HG02840 (cell line): Measurements from ENCODE around the gene CAGE1.
A peak's percentile ranks its signal among the peaks of the same experiment; 100 is the strongest.
"Not testable (repeated sequence)": the region's sequence is repeated elsewhere in the genome, so short reads cannot be mapped to it uniquely, and the experiment has no call there.

Source experiments
- ATAC-seq: cut with Tn5 transposase; IDR thresholded peaks from one replicate; pipeline ENCODE4 v1.9.1; 2021; ENCODE audit warnings: mild to moderate bottlenecking, moderate library complexity, moderate number of reproducible peaks; ENCODE audit not compliant: unreplicated experiment, low FRiP score

CAGE1 gene

DNA sequence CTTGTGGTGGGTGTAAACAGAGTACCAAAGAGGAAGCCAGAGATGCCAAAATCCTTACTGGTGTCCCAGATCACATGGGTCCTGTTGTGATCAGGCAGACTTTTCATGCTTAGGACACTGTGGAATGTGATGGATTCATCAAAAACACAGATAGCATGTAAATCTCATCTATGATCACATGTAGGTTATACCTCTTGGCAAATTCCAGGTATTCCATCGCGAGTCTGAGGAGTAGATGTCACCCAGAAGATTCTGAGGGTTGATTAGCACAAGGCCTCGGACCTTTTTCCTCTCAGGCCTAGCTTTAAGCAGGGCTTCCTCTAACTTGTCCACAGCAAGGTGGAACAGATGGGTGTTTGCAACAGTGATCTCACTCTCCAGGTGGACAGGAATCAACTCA, 48.3 kb downstream of the CAGE1 start:
- no peak for ATAC-seq

DNA sequence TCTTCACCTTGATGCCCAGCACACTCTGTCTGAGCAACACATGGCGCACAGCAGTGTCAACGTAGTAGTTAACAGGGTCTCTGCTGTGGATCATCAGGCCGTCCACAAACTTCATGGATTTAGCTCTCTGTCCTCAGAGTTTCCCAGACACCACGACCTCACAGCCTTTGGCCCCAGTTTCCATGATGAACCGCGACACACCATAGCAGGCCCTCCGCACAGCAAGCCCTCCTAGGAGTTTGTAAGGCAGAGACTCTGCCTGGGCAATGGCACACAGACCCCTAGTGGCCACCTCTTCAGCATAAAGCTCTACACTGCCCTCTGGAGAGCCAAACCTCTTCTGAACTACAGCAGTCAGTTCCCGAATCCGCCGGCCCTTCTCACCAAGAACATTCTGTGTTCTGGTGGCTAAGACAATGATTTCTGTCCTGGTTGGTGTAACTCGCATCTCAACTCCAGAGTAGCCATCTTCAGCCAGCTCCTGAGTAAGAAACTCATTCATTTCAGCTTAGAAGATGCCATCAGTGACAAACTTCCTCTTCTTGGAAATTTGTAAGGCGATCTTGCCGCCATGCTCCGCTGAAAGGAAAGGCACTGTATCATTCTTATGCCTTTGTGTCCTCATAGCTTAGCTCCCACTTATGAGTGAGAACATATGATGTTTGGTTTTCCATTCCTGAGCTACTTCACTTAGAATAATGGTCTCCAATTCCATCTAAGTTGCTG, 50.4 kb downstream of the CAGE1 start:
- ATAC-seq: not testable (repeated sequence)

DNA sequence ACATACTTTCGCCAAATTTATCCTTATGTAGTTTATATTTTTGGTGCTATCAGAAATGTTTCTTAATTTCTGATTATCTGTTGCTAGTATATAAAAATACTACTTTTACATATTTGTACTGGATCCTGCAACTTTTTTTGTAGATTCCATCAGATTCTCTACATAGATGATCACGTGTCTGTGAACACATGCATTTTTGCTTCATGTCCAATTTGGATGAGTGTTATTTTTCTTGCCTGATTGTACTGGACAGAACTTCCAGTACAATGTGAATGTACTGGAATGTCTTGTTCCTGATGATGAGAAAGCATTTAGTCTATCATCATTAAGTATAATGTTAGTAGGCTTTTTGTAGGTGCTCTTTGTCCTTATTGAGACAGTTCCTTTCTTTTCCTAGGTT, 51.5 kb downstream of the CAGE1 start:
- no peak for ATAC-seq

DNA sequence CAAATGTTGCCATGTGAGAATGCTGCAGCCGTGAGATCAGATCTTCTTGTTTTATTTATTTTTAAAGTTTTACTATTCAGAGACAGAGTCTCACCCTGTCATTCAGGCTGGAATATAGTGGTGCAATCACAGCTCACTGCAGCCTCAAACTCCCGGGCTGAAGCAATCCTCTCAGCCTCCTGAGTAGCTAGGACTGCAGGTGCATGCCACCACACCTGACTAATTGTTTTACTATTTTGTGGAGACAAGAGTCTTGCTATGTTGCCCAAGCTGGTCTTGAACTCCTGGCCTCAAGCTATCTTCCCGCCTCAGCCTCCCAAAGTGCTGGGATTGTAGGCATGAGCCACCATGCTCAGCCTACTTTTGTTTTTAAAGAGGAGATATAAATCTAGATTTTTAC, 54.0 kb downstream of the CAGE1 start:
- ATAC-seq: no peak

DNA sequence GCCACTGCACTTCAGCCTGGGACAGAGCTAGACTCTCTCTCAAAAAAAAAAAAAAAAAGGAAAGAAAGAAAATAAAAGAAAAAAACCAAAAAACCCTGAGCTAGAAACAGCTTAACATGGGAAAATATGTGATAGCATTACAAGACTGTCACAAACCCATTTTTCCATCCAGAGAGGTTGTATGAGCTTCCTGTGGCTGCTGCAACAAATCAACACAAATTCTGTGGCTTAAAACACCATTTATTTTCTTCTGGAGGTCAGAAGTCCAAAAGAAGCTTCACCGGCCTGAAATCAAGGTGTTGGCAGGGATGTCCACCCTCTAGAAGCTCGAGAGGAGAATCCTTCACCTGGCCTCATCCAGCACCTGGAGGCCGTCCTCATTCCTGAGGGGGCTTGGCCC, 54.9 kb downstream of the CAGE1 start:
- no peak for ATAC-seq

DNA sequence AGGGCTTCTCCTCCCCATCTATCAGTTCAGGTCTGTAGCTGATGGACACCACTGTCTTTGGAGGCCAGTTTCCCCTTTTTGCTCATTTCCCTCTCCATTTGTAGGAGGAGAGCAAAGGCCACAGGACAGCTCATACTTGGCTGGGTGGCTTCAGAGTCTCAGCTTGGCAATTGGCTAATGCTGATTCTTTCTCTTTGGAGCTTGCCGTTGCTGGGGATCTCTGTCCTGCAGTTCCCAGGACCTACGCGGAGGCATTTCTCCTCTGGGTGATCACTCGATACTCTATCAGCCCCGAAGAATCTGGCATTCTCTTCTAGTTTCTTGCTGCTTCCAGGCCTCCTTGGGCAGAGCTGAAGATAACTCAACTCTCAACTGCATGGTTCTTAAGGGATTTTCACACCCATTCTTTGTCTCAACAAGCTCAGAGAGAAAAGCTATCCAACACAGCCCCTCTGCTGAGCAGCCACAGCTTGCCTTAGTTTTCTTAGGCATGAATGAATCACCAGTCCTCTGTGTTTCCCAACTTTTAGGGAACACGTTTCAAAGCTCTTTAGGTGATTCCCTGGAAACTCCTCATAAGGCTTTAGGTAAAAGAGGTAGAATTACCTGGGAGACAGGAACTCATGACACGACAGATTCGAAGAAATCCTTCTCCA, 57.3 kb downstream of the CAGE1 start:
- no peak for ATAC-seq

DNA sequence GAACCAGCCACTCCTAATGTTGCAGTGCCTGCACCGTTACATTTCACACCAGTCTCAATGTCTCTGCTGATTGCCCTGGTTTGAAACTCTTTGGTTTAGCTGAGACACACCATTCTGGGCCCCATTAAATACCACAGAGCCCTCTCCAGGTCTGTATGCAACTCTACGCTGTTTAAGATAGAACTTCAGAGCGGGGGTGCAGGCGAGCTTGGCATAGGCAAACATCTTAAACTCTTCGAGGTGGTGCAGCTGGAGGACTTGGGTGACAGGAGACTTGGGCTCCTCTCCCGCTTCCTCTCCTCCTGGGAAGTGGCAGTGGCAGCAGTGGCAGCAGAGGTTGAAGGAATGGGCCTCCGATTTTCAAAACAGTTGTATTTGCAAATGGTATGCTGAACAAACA, 58.1 kb downstream of the CAGE1 start:
- no peak for ATAC-seq

DNA sequence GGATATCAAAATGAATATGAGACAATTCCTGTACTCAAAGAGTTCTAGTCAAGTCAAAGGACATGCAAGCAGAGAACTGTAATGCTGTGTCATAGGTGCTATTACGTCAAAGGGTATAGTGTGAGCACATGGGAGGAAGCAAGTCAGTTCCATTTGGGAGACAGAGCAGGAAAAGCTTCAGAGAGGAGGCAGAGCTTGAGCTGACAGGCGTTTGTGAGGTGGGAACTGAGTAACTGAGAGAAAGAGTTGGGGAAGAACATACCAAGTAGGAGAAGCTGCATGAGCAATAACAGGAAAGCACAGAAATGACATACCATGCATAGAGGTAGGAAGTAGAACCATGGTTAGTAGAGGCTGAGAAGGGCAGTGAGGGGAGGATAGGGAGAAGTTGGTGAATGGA, 61.3 kb downstream of the CAGE1 start:
- no peak for ATAC-seq

DNA sequence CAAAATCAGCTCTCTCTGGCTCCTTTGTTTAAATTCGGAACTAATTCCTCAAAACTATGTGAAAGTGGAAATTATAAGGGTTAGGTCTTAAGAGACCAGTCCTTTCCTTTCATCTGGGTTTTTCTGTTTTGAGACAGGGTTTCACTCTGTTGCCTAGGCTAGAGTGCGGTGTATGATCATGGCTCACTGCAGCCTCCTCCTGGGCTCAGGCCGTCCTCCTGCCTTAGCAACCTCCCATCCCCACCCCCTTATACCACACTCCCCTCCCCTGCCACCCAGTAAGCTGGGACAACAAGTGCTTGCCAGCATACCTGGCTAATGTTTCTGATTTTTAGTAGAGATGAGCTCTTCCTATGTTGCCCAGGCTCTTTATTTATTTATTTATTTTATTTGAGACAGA, 63.8 kb downstream of the CAGE1 start:
- no peak for ATAC-seq

DNA sequence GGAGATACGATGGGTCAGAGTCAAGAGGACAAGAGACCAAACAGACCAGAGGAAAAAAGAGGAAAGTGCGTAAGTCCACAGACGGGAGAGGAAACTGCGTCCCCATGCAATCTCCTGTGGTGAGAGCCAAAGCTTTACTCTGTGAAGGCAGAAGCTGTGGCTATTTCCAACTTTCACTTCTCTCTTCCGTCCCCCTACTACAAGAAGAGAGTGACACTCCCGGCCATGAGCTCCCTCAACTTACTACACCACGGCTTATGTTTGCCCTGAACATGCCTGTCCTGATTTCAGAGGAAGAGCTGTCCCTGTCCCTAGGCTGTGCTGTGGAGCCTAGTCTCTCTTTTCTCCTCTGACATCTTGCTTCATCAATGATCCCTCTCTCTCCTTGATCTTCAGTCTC, 65.0 kb downstream of the CAGE1 start:
- peak; percentile 60 for ATAC-seq

DNA sequence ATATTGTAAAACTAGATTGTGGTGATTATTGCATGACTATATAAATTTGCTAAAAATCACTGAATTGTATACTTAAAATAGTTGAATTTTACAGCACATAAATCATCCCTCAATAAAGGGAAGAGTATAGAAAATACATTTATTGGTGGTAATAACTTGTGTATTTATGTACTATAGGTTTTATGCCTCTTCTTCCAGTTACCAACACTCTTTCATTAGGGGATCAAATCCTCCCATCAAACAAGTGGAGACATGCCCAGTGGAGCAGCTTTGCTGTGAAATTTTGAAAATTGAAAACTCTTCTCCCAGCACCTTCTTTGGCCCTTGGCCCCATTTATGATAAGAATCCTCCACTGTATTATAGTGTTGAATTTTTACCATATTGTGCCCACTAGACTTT, 66.5 kb downstream of the CAGE1 start:
- no peak for ATAC-seq

DNA sequence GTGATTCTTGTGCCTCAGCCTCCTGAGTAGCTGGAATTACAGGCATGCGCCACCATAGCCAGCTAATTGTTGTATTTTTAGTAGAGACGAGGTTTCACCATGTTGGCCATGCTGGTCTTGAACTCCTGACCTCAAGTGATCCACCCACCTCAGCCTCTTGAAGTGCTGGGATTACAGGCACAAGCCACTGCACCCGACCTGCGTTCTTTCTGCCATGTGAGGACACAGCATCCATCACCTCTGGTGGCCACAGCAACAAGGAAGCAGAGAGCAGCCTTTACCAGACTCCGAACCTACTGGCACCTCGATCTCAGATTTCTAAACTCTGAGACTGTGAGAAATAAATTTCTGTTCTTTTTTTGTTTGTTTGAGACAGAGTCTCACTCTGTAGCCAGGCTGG, 67.7 kb downstream of the CAGE1 start:
- ATAC-seq: not testable (repeated sequence)

DNA sequence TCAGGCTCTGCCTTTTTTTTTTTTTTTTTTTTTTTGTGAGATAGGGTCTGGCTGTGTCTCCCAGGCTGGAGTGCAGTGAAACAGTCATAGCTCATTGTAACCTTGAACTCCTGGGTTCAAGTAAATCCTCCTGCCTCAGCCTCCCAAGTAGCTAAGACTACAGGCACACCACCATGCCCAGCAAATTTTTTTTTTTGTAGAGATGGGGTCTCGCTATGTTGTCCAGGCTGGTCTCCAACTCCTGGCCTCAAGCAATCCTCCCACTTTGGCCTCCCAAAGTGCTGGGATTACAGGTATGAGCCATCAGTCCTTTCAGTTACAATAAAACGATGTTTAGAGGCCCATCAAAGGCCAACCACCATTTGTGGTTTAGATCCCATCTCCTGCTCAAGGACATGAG, 70.1 kb downstream of the CAGE1 start:
- not testable (repeated sequence) for ATAC-seq

DNA sequence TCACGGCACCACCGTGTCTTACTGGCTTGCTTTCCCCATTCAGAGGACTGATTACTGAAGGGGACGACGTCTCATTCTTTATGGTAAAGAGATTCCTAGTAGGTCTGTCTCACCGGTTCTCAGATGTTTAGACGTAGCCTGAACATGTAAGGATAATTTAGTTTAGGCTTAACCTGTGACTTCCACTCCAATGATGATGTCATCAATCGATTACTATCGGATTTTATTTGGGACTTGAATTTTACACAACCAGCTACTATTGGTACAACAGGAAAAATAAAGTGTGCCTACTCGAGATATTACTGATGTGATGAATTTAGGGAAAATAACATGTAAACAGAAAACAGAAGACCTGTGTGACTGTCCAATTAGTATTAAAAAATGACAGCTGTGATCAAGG, 72.0 kb downstream of the CAGE1 start:
- no peak for ATAC-seq

DNA sequence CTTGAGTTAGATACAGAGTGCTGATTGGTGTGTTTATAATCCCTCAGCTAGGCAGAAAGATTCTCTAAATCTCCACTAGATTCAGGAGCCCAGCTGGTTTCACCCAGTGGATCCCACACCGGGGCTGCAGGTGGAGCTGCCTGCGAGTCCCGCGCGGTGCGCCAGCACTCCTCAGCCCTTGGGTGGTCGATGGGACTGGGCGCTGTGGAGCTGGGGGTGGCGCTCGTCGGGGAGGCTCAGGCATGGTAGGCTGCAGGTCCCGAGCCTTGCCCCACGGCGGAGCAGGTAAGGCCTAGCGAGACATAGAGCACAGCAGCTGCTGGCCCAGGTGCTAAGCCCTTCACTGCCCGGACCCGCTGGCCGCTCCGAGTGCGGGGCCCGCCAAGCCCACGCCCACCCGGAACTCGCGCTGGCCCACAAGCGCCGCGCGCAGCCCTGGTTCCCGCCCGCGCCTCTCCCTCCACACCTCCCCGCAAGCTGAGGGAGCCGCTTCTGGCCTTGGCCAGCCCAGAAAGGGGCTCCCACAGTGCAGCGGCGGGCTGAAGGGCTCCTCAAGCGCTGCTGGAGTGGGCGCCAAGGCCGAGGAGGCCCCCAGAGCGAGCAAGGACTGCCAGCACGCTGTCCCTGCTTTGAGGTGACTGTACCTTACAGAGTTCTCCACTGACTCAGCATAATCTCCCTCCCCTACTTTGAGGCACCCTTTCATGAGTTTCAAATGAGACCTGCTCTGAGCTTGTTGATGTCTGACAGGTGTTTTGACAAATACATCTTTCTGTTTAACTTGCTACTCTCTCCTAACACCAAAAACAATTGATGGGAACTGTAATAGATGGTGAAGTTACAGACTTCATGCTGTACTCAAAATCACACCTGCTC, 72.6 kb downstream of the CAGE1 start:
- ATAC-seq: no peak

DNA sequence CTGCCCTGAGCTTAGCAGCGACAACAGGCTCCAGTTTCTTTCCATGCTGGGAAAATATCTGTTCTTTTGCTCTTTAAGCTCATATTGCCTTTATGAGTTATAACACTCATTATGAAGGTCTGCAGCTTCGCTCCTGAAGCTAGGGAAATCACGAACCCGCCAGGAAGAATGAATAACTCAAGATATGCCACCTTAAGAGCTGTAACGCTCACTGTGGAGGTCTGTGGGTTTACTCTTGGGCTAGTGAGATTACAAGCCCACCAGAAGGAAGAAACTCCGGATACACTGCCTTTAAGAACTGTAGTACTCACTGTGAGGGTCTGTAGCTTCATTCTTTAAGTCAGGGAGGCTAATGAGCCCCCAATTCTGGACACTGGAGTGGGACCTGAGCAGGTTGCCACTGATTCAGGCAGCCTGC, 73.6 kb downstream of the CAGE1 start:
- ATAC-seq: no peak

DNA sequence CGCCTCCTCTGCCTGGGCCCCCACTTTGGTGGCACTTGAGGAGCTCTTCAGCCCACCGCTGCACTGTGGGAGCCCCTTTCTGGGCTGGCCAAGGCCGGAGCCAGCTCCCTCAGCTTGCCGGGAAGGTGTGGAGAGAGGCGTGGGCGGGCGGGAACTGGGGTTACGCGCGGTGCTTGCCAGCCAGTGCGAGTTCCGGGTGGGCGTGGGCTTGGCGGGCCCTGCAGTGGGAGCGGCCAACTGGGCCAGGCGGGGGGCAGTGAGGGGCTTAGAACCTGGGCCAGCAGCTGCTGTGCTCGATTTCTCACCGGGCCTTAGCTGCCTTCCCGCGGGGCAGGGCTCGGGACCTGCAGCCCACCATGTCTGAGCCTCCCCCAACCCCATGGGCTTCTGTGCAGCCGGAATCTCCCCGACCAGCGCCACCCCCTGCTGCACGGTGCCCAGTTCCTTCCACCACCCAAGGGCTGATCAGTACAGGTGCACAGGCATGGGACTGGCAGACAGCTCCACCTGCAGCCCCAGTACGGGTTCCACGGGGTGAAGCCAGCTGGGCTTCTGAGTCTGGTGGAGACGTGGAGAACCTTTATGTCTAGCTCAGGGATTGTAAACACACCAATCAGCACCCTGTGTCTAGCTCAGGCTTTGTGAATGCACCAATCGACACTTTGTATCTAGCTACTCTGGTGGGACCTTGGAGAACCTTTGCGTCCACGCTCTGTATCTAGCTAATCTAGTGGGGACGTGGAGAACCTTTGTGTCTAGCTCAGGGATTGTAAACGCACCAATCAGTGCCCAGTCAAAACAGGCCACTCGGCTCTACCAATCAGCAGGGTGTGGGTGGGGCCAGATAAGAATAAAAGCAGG, 74.2 kb downstream of the CAGE1 start:
- ATAC-seq: not testable (repeated sequence)

DNA sequence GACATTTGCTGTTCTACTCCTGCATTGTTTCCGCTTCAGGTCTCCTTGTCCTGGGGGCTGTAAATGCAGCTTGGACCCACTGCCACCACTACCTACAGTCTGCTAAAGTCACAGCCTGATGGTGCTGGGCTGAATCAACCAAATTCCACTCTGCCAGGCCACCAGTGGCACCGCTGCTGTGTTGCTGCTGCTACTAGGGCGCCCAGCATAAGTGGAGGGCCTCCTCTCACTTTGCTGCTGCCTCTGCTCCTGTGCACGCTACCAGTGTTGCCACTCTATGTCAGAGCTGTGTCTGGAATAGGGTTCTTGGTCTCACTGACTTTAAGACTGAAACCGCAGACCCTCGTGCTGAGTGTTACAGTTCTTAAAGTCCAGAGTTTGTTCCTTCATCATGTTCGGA, 75.1 kb downstream of the CAGE1 start:
- no peak for ATAC-seq

DNA sequence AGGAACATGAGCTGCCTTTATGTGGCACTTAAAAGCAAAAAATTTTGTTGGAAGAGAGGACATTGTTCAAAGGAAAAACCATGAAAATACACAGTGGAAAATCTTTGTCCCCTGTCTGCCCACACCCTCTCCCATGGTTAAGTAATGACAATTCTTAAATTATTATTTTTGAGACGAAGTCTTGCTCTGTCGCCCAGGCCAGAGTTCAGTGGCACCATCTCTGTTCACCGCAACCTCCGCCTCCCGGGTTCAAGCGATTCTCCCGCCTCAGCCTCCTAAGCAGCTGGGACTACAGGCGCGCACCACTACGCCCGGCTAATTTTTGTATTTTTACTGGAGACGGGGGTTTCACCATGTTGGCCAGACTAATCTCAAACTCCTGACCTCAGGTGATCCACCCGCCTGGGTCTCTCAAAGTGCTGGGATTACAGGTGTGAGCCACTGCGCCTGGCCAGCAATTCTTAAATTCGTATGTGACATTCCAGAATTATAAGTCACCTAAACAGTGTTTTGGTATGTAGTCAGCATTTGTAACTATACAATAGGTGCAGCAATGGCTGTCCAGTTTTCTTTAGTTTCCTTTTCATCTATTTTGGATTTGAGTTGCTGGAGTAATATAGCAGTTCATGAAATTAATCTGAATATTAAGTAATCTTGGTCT, 75.9 kb downstream of the CAGE1 start:
- ATAC-seq: peak; percentile 5
